Endothelial cell of umbilical vein (primary cell): Measurements from ENCODE around the gene PNKD.

Experiments
- EZH2 ChIP-seq: IDR thresholded peaks from 2 replicates; pipeline ENCODE4 v1.6.1; 2012; ENCODE audit warnings: borderline replicate concordance, low read depth, mild to moderate bottlenecking, moderate library complexity, low read length, inconsistent platforms; ENCODE audit not compliant: severe bottlenecking
- FOS ChIP-seq: IDR thresholded peaks from 2 replicates; pipeline ENCODE4 v1.6.1; 2011; ENCODE audit warnings: mild to moderate bottlenecking, low read length, moderate library complexity, borderline replicate concordance; ENCODE audit not compliant: insufficient read depth
- JUN ChIP-seq: IDR thresholded peaks from 2 replicates; pipeline ENCODE4 v1.6.1; 2011; ENCODE audit warnings: borderline replicate concordance, low read depth; ENCODE audit not compliant: insufficient read length, insufficient read depth
- POLR2A ChIP-seq: IDR thresholded peaks from 2 replicates; pipeline ENCODE4 v1.6.1; 2012; ENCODE audit warnings: low read depth, mild to moderate bottlenecking, control low read depth, low read length
- POLR2AphosphoS5 ChIP-seq: IDR thresholded peaks from 2 replicates; pipeline ENCODE4 v1.6.1; 2012; ENCODE audit warnings: low read depth, mild to moderate bottlenecking, control low read depth, low read length, moderate library complexity; ENCODE audit not compliant: insufficient read depth
- TF ChIP-seq, protein P1 (sequence below), 2 donors: IDR thresholded peaks; 1 replicate in 1 of 2; 2 replicates in 1 of 2; pipeline ENCODE4 v1.5.1; 2011; ENCODE audit warnings: low read length in 2 of 2, mild to moderate bottlenecking in 2 of 2, moderate library complexity in 2 of 2, control low read depth in 1 of 2, inconsistent platforms in 1 of 2, low read depth in 1 of 2; ENCODE audit not compliant: insufficient read depth in 1 of 2; ENCODE audit errors: extremely low read depth in 1 of 2
- TF ChIP-seq, protein P2 (sequence below): IDR thresholded peaks from 2 replicates; pipeline ENCODE4 v1.6.1; 2011; ENCODE audit not compliant: insufficient read depth, insufficient read length

DNA sequence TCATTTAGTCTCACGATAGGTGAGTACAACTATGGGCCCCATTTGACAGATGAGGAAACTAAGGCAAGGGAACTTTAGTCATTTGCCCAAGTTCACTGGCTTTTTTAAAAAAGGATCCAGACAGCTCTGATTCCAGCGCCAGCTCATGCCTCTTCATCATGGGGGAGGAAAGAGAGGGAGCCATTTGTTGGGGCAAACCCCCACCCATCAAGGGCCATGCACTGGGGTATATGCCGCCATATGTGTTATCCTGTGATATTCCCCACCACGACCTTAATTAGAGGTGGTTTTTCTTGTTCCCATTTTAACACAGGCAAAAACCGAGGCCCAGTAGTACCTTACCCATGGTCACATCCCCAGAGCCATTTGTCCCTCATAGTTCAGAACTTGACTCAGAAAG lies 10.2 kb upstream of the PNKD start:
- TF ChIP-seq, protein P1, sequence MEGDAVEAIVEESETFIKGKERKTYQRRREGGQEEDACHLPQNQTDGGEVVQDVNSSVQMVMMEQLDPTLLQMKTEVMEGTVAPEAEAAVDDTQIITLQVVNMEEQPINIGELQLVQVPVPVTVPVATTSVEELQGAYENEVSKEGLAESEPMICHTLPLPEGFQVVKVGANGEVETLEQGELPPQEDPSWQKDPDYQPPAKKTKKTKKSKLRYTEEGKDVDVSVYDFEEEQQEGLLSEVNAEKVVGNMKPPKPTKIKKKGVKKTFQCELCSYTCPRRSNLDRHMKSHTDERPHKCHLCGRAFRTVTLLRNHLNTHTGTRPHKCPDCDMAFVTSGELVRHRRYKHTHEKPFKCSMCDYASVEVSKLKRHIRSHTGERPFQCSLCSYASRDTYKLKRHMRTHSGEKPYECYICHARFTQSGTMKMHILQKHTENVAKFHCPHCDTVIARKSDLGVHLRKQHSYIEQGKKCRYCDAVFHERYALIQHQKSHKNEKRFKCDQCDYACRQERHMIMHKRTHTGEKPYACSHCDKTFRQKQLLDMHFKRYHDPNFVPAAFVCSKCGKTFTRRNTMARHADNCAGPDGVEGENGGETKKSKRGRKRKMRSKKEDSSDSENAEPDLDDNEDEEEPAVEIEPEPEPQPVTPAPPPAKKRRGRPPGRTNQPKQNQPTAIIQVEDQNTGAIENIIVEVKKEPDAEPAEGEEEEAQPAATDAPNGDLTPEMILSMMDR (IDR thresholded peaks at IDR 0.05; ENCODE audit: extremely low read depth in 1 of 2, insufficient read depth in 1 of 2, low read depth in 1 of 2, low read length in 2 of 2), result no peak
- TF ChIP-seq POLR2AphosphoS5, result no peak
- no peak for TF ChIP-seq EZH2
- TF ChIP-seq POLR2A, result no peak
- TF ChIP-seq JUN, result no peak
- TF ChIP-seq, protein P2, sequence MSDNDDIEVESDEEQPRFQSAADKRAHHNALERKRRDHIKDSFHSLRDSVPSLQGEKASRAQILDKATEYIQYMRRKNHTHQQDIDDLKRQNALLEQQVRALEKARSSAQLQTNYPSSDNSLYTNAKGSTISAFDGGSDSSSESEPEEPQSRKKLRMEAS, result no peak
- no peak for TF ChIP-seq FOS
